Natural killer cell (primary cell): ENCODE data around the gene NCMAP. TPM values are rescaled to one million over a fixed set of nuclear protein-coding genes. Genes with fewer than 3 reads are reported as not detected.

Source experiments
- ATAC-seq, 3 donors: fragments of 150-1000 bp in 2 of 3; fragments of 200-7000 bp in 1 of 3; cut with Tn5 transposase; 1 replicate in 1 of 3; 2 replicates in 2 of 3; pipeline ENCODE4 v1.10.0; 2021; ENCODE audit warnings: mild to moderate bottlenecking in 2 of 3, moderate library complexity in 2 of 3
- DNase-seq, 2 donors: peaks; one replicate each; pipeline versions ENCODE4 v3.0.0 to v3.0.0-alpha.2; 2013 to 2021; ENCODE audit warnings: mixed read lengths in 1 of 2
- H3K27ac ChIP-seq: one replicate; pipeline ENCODE4 v1.5.1; 2013; ENCODE audit warnings: mild to moderate bottlenecking, low read length
- H3K27me3 ChIP-seq: one replicate; pipeline ENCODE4 v1.6.1; 2013; ENCODE audit warnings: low read length; ENCODE audit not compliant: control insufficient read depth, insufficient read depth
- H3K36me3 ChIP-seq: one replicate; pipeline ENCODE4 v1.6.1; 2013; ENCODE audit warnings: low read length; ENCODE audit not compliant: control insufficient read depth, insufficient read depth
- H3K4me1 ChIP-seq: one replicate; pipeline ENCODE4 v1.6.1; 2013; ENCODE audit warnings: low read length; ENCODE audit not compliant: control insufficient read depth, insufficient read depth
- H3K4me3 ChIP-seq: one replicate; pipeline ENCODE4 v1.5.1; 2013; ENCODE audit warnings: low read length
- H3K9me3 ChIP-seq: one replicate; pipeline ENCODE4 v1.6.1; 2013; ENCODE audit warnings: low read length; ENCODE audit not compliant: control insufficient read depth, insufficient read depth
- H3K27ac Mint-ChIP-seq, 2 donors: one replicate each; pipeline ENCODE4 v1.8.0; 2022; ENCODE audit warnings: mild to moderate bottlenecking in 2 of 2, mixed read lengths in 2 of 2, moderate library complexity in 1 of 2
- H3K27me3 Mint-ChIP-seq, 2 donors: one replicate each; pipeline ENCODE4 v1.8.0; 2022; ENCODE audit warnings: low read depth in 2 of 2, mixed read lengths in 2 of 2
- H3K36me3 Mint-ChIP-seq: one replicate; pipeline ENCODE4 v1.8.0; 2022; ENCODE audit warnings: mixed read lengths
- H3K4me1 Mint-ChIP-seq, 2 donors: one replicate each; pipeline ENCODE4 v1.8.0; 2022; ENCODE audit warnings: mixed read lengths in 2 of 2
- H3K4me3 Mint-ChIP-seq: one replicate; pipeline ENCODE4 v1.8.0; 2022; ENCODE audit warnings: mild to moderate bottlenecking, moderate library complexity, mixed read lengths
- H3K9me3 Mint-ChIP-seq, 2 donors: one replicate each; pipeline ENCODE4 v1.8.0; 2022; ENCODE audit warnings: mixed read lengths in 2 of 2
- CTCF ChIP-seq: fragments of 200-600 bp; IDR thresholded peaks from one replicate; pipeline ENCODE4 v1.8.0; 2022; ENCODE audit warnings: antibody characterized with exemption
- WGBS: methylation state at CpG from one replicate; pipeline ENCODE4 v1.1.7; 2013; ENCODE audit warnings: missing lambda C conversion rate; ENCODE audit not compliant: insufficient coverage; 5-methylcytosine and 5-hydroxymethylcytosine counted together
- intact Hi-C: fragments of 100-400 bp; cut with micrococcal nuclease; formaldehyde crosslinking; loops from one replicate; pipeline ENCODE4 v1.14.2; 2022
- total RNA-seq, 4 donors: library from RNA; stranded (reverse); fragments of 120-200 nt in 1 of 4; gene quantifications; one replicate each; pipeline versions ENCODE4 v1.2.3 to v1.2.4, GENCODE V29; 2013 to 2022

Gene NCMAP
- total RNA-seq, 3 donors from 2014 or later (not counting 1 experiment from before 2014, with no cell fraction given), result not detected

GRCh38 chr1:24558455-24558854, 2.6 kb downstream of the NCMAP start:
- H3K4me1 Mint-ChIP-seq, result peaks cover 5 to 6% of the 10 kb centered on the region in 2 donors
- H3K27ac ChIP-seq, result no peak overlapping the region
- H3K36me3 ChIP-seq, result no peaks in the 10 kb centered on the region
- 86% methylated on average over 5 of the region's 7 CpGs for WGBS
- peaks cover 10% of the 10 kb centered on the region for H3K4me1 ChIP-seq
- no peak for TF ChIP-seq CTCF
- ATAC-seq, result no peak
- no peak overlapping the region for H3K27ac Mint-ChIP-seq
- H3K9me3 Mint-ChIP-seq, result no peaks in the 10 kb centered on the region
- no peak for DNase-seq
- H3K36me3 Mint-ChIP-seq, result no peaks in the 10 kb centered on the region
- no peaks in the 10 kb centered on the region for H3K9me3 ChIP-seq
- intact Hi-C loops, result no loop called here
- peaks cover 14% of the 10 kb centered on the region for H3K27me3 ChIP-seq
- H3K4me3 ChIP-seq, result no peak overlapping the region
- H3K27me3 Mint-ChIP-seq, result peaks cover 45% of the 10 kb centered on the region in 2 donors
- H3K4me3 Mint-ChIP-seq, result no peak overlapping the region

- Histone ChIP-seq H3K4me3 (no peak overlapping the region), H3K4me1 (peaks cover 10% of the 10 kb centered on the region), H3K9me3 (no peaks in the 10 kb centered on the region), H3K27me3 (peaks cover 14% of the 10 kb centered on the region), H3K36me3 (no peaks in the 10 kb centered on the region), H3K27ac (no peak overlapping the region)
- intact Hi-C loops, result no loop called here
- DNase-seq, result no peak
- Mint-ChIP-seq H3K36me3 (no peaks in the 10 kb centered on the region), H3K27ac (no peak overlapping the region), H3K27me3 (peaks cover 38 to 40% of the 10 kb centered on the region in 2 donors), H3K9me3 (no peaks in the 10 kb centered on the region), H3K4me3 (no peak overlapping the region), H3K4me1 (peaks cover 5 to 6% of the 10 kb centered on the region in 2 donors)
- no peak for TF ChIP-seq CTCF
- 63% methylated on average over 12 of the region's 12 CpGs for WGBS
- ATAC-seq, result peak in 1 of 3 donors; percentile 28
Observed at GRCh38 chr1:24558902-24559791, 3.3 kb downstream of the NCMAP start.

GRCh38 chr1:24560361-24560760, 4.5 kb downstream of the NCMAP start:
- no peak for TF ChIP-seq CTCF
- intact Hi-C loops, result no loop called here
- DNase-seq, result no peak
- H3K27me3 ChIP-seq, result peaks cover 14% of the 10 kb centered on the region
- WGBS, result 89% methylated on average over 6 of the region's 6 CpGs
- H3K36me3 ChIP-seq, result no peaks in the 10 kb centered on the region
- Mint-ChIP-seq H3K36me3 (no peaks in the 10 kb centered on the region), H3K27me3 (peaks cover 31 to 33% of the 10 kb centered on the region in 2 donors), H3K4me1 (peaks cover 4 to 5% of the 10 kb centered on the region in 2 donors), H3K27ac (no peak overlapping the region), H3K9me3 (no peaks in the 10 kb centered on the region), H3K4me3 (no peak overlapping the region)
- ATAC-seq, result no peak
- no peak overlapping the region for H3K4me3 ChIP-seq
- no peaks in the 10 kb centered on the region for H3K9me3 ChIP-seq
- peaks cover 10% of the 10 kb centered on the region for H3K4me1 ChIP-seq
- H3K27ac ChIP-seq, result no peak overlapping the region
